H1 (cell line): Measurements from ENCODE around the gene VWCE. TPM values are rescaled to one million over a fixed set of nuclear protein-coding genes. Genes with fewer than 3 reads are reported as not detected.

Experiments
- polyA plus RNA-seq, 7 experiments: library from polyadenylated mRNA; depleted of rRNA in 3 of 7; stranded (reverse) in 5 of 7; unstranded in 2 of 7; fragments of >200 nt in 5 of 7; fragments of 200-250 nt in 2 of 7; gene quantifications; 1 replicate in 5 of 7; 2 replicates in 1 of 7; 4 replicates in 1 of 7; pipeline versions ENCODE4 v1.2.1 to v1.2.3, GENCODE V29; 2011 to 2013; ENCODE audit warnings: missing spikeins in 2 of 7, mixed read lengths in 2 of 7
- total RNA-seq: library from RNA; stranded (reverse); fragmentation: NEBNext Ultra II Directional; extraction: Animal tissue kit (Norgen Biotek cat#: 25700); gene quantifications from 2 replicates; pipeline ENCODE4 v1.2.1, GENCODE V29; 2021

The VWCE gene
- total and polyA plus RNA-seq, 2 of the 8 experiments (the other 6 are each of a cell fraction or from before 2014, with no cell fraction given), result 9.5 to 12.3 TPM

Other genes starting within 250 kb of the VWCE start
- not detected in 2 replicates for gene CD5, start 192.8 kb downstream of the VWCE start, total RNA-seq
- gene CD5, start 192.8 kb downstream of the VWCE start, polyA plus RNA-seq (2011; rRNA removed), result not detected in 2 replicates
- 18.0 and 21.0 TPM in 2 replicates for gene VPS37C, start 133.9 kb downstream of the VWCE start, total RNA-seq
- 12.9 and 15.4 TPM in 2 replicates for gene VPS37C, start 133.9 kb downstream of the VWCE start, polyA plus RNA-seq (2011; rRNA removed)
- gene PGA3, start 91.8 kb downstream of the VWCE start, total RNA-seq, result not detected in 2 replicates
- 0.20 TPM in 1 of 2 replicates, not detected in the other for gene PGA3, start 91.8 kb downstream of the VWCE start, polyA plus RNA-seq (2011; rRNA removed)
- gene PGA4, start 73.0 kb downstream of the VWCE start, total RNA-seq, result not detected in 2 replicates
- 1.3 and 2.0 TPM in 2 replicates for gene PGA4, start 73.0 kb downstream of the VWCE start, polyA plus RNA-seq (2011; rRNA removed)
- gene PGA5, start 54.1 kb downstream of the VWCE start, total RNA-seq, result 0.67 and 0.84 TPM in 2 replicates
- 2.0 and 2.5 TPM in 2 replicates for gene PGA5, start 54.1 kb downstream of the VWCE start, polyA plus RNA-seq (2011; rRNA removed)
- 275 and 283 TPM in 2 replicates for gene DDB1, start 37.8 kb upstream of the VWCE start, total RNA-seq
- 239 and 306 TPM in 2 replicates for gene DDB1, start 37.8 kb upstream of the VWCE start, polyA plus RNA-seq (2011; rRNA removed)
- 53.5 and 56.0 TPM in 2 replicates for gene TKFC, start 37.9 kb upstream of the VWCE start, total RNA-seq
- 55.0 and 84.1 TPM in 2 replicates for gene TKFC, start 37.9 kb upstream of the VWCE start, polyA plus RNA-seq (2011; rRNA removed)
- gene CYB561A3, start 66.6 kb upstream of the VWCE start, total RNA-seq, result 29.6 and 32.5 TPM in 2 replicates
- gene CYB561A3, start 66.6 kb upstream of the VWCE start, polyA plus RNA-seq (2011; rRNA removed), result 41.2 and 58.0 TPM in 2 replicates
- 32.9 and 35.3 TPM in 2 replicates for gene TMEM138, start 67.1 kb upstream of the VWCE start, total RNA-seq
- 48.6 and 59.0 TPM in 2 replicates for gene TMEM138, start 67.1 kb upstream of the VWCE start, polyA plus RNA-seq (2011; rRNA removed)
- gene TMEM216, start 97.3 kb upstream of the VWCE start, total RNA-seq, result 20.7 and 24.3 TPM in 2 replicates
- 71.3 and 103 TPM in 2 replicates for gene TMEM216, start 97.3 kb upstream of the VWCE start, polyA plus RNA-seq (2011; rRNA removed)
- gene CPSF7, start 134.7 kb upstream of the VWCE start, total RNA-seq, result 95.9 and 96.7 TPM in 2 replicates
- 122 and 192 TPM in 2 replicates for gene CPSF7, start 134.7 kb upstream of the VWCE start, polyA plus RNA-seq (2011; rRNA removed)
- gene SDHAF2, start 134.8 kb upstream of the VWCE start, total RNA-seq, result 41.0 and 44.8 TPM in 2 replicates
- 81.1 and 114 TPM in 2 replicates for gene SDHAF2, start 134.8 kb upstream of the VWCE start, polyA plus RNA-seq (2011; rRNA removed)
- 0.47 and 0.61 TPM in 2 replicates for gene LRRC10B, start 213.4 kb upstream of the VWCE start, total RNA-seq
- 0.71 and 1.1 TPM in 2 replicates for gene LRRC10B, start 213.4 kb upstream of the VWCE start, polyA plus RNA-seq (2011; rRNA removed)